Pons (tissue), 1 donor: Measurements from ENCODE around the gene PEBP1.

Source experiments
- DNase-seq: peaks from one replicate; pipeline ENCODE4 v3.0.0-alpha.2; 2016; ENCODE audit warnings: low spot score

The PEBP1 gene

GRCh38 chr12:118193958-118194357 is 58.0 kb downstream of the PEBP1 start:
- no peak for DNase-seq
